Femur (tissue), 1 donor: ENCODE data around the gene ZNF398.
A peak's percentile ranks its signal among the peaks of the same experiment; 100 is the strongest.

Experiments
- DNase-seq: peaks from one replicate; pipeline ENCODE4 v3.0.0-alpha.2; 2017

The ZNF398 gene

DNA sequence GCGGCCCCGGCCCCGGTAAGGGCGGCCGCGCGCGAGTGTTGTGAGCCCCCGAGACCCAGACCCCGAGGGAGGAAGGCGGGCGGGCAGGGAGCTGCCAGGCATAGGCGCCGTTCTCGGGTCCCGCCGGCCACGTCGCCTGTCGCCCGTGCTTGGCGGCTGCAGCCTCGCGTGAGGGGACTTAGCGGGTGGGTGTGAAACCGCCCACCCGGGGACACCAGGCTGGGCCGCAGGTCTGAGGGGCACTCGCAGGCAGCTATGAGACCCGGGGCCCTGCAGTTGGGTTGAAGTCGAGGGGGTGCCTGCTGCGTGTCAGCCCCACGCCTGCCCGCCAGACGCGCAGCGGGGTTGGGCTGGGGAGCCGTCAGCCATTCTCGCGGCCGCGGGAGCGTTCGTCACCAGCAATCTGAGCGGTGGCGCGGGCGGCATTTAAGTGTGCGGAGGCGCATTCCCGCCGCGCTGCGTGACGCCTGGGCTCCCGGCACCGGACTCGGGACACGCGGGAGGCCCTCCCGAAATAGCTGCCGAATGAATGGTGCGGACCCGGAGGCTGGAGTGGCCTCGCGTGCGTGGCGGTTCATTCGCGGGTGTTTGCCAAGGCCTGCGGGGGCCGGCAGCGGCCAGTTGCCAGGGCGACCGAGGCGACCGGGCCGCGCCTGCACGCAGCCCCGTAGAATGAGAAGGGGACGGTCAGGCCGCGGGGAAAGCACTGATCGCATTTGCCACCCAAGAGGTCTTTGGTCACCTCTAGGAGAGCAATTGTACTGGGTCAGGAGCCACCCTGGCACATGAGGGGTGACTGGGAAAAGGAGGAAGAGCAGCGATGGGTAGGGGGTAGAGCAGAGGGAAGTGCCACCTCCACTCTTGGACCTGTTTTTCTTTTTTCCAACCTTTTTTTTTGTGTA is 750 bp downstream of the ZNF398 start:
- peak; percentile 68 for DNase-seq

DNA sequence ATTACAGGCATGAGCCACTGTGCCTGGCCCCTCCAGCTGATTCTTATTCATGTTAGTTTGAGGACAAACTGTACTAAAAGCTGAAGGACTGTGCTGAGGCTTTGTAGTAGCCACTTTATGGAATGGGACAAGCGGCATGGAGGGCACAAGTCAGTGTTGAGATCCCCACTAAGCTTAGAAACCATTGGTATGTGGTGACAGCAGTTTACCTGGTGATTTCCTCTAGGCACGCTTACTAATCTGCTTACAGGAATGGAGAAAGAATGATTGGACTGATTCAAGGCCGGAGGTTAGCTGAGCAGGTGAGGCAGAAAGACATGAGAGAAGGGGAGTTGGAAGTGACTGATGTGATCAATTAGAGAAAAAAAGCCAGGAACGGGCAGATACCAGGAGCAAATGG is 3.7 kb downstream of the ZNF398 start:
- DNase-seq, result no peak

- DNase-seq, result no peak
Observed at GRCh38 chr7:149153346-149153745, 6.1 kb downstream of the ZNF398 start.

DNA sequence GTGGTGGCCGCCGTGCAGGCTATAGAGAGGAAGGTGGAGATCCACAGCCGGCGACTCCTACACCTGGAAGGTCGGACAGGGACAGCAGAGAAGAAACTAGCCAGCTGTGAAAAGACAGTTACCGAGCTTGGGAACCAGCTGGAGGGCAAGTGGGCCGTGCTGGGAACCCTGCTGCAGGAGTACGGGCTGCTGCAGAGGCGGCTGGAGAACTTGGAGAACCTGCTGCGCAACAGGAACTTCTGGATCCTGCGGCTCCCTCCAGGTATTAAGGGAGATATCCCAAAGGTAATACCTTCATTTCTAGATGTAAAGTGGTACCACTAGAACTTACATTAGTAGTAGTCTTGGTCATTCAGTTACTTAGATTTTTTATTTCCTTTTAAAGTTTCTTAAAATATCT is 6.8 kb downstream of the ZNF398 start:
- DNase-seq, result no peak

DNA sequence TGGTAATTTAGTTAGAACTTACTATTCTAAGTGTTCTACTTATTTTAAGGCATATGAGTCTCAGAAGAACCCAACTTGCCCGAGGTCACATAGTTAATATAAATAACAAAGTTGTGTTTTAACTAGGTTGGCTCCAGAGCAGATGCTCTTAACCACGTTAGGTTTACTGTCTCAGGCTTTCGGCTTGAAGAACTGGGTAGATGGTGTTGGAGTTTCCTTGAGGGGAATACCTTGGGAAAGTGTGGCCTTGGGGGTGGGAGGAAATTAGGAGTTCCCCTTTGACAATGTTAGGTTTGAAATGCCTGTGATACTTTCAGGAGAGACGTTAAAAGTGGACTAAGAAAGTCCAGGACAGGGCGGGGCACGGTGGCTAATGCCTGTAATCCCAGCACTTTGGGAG is 9.6 kb downstream of the ZNF398 start:
- no peak for DNase-seq

DNA sequence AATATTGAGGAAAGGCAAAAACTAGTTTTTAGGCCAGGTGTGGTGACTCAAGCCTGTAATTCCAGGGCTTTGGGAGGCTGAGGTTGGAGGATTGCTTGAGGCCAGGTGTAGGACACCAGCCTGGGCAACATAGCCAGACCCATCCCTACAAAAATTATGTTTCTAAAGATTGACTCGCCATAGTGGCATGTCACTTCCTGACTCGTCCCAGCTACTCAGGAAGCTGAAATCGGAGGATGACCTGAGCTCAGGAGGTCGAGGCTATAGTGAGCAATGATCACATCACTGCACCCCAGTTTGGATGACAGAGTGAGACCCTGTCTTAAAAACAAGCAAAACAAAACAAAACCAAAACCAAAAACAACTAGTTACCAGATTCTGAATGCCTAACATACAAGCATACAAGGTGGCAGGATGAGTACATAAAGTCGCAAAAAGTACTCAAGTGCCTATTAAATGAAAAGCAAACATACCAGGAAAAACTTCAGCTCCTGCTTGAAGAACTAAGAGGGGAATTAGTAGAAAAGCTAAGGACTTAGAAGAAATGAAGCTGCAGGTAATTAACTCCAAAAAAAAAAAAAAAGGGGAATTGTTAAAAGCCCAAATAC is 14.1 kb downstream of the ZNF398 start:
- no peak for DNase-seq

DNA sequence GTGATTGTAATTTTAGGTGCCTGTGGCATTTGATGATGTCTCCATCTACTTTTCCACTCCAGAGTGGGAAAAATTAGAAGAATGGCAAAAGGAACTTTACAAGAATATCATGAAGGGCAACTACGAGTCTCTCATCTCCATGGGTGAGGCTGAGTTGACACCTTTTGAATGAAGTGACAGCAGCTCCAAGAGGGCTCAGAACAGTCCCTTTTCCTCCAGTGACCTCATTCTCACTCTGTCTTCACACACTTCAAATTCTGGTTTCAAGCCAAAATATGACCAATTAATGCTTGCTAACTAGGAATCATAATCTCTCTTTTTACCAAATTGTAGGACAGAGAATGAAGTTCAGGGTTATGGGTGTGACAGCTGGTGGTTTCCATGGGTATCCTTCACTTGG is 18.9 kb downstream of the ZNF398 start:
- DNase-seq, result no peak

- no peak for DNase-seq
Observed at GRCh38 chr7:149166630-149167352, 19.5 kb downstream of the ZNF398 start.

DNA sequence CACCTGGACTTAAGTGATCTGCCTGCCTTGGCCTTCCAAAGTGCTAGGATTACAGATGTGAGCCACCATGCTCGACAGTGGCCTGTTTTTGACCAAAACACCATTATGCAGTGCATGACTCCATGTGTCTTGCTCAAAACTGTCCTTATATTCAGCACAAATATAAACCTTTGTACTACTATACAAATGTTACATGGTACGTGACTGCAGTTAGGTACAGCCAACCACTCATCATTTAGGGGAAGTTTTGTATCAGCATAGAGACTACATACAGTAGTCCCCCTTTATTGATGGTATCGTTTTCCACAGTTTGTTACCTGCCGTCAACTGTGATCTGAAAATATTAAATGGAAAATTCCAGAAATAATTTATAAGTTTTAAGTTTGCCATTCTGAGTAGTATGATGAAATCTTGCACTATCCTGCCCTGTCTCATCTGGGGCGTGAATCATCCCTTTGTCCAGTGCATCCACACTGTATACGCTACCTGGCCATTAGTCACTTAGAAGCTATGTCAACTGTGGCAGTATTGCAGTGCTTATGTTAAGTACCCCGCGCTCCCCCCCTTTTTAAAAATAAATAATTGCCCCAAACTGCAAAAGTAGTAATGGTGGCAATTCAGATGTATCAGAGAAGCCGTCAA is 24.8 kb downstream of the ZNF398 start:
- no peak for DNase-seq

DNA sequence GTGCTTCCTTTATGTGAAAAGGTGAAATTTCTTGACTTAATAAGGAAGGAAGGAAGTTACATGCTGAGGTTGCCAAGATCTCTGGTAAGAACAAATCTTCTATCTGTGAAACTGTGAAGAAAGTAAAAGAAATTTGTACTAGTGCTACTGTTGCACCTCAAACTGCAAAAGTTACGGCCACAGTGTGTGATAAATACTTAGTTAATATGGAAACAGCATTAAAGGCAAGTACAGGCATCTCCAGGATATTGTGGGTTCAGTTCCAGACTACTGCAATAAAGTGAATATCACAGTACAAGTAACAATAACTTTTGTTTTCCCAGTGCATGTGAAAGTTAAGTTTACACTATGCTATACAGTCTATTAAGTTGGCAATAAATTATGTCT is 25.3 kb downstream of the ZNF398 start:
- no peak for DNase-seq

- no peak for DNase-seq
Observed at GRCh38 chr7:149175150-149175549, 27.9 kb downstream of the ZNF398 start.

DNA sequence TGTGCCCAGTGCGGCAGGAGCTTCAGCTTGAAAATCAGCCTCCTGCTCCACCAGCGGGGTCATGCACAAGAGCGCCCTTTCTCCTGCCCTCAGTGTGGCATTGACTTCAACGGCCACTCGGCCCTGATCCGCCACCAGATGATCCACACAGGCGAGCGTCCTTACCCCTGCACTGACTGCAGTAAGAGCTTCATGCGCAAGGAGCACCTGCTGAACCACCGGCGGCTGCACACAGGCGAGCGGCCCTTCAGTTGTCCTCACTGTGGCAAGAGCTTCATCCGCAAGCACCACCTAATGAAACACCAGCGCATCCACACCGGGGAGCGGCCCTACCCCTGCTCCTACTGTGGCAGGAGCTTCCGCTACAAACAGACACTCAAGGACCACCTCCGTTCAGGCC is 32.0 kb downstream of the ZNF398 start:
- no peak for DNase-seq

DNA sequence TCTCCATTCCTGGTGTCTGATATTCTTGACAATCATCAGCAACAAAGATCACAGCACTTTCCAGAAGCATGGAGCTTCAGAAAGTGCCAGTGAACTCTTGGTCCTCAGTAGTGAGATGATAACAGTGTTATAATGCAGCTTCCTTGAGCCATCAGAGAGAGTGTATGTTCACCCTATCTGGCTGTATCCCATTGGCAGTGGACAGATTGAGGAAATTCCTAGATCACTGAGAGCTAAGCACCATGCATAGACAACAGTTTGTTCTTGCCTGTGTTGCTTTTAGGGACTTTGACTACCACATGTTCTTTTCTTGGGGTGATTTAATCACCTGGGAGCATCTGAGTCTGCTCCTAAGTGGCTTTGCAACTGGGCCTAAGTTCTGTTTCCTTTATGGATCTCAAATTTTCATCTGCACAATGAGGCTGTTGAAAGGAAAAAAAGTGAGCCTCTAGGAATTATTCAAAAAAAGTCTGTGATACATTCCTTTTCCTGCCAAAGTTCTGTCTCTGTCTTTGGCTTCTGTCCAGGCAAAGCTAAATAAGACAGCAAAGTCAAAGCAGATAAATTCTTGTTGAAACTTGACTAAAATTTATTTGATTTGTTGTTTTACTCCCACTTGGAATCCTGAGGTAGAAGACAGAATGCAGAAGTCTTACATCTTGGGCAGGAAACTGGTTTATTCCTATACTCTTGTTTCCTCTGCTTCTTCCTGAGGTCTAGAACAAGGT is 33.6 kb downstream of the ZNF398 start:
- no peak for DNase-seq

DNA sequence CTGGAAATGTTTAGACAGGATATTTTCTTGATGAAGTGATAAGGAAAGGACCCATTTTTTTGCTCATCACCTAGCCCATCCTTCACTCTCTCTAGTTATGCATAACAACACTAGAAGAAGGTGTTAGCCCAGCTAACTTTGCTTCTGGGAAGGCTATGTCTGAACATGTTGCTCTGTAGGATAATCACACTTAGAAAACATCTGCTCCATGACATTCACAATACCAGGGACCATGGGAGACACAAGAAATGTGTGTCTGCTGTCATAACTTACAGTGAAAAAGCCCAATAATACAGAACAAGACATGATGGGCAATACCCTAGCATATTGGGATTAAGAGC is 34.2 kb downstream of the ZNF398 start:
- no peak for DNase-seq

DNA sequence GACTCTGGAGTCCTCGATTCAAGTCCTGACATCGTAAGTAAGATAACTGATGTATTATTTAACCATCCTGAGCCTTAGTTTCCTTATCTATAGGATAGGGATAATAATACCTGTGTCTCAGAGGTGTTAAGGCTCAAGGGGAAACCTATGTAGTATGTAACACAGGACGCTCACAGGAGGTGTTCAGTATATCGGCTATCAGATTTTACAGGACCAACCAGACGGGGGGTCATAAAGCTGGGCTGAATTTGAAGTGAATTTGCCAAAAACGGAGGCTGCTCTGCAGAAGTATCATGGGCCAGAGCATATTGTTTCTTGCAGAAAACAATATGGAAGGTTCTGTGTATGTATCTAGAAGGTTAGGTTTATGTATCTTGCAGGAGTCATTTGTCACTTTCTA is 37.0 kb downstream of the ZNF398 start:
- DNase-seq, result no peak

DNA sequence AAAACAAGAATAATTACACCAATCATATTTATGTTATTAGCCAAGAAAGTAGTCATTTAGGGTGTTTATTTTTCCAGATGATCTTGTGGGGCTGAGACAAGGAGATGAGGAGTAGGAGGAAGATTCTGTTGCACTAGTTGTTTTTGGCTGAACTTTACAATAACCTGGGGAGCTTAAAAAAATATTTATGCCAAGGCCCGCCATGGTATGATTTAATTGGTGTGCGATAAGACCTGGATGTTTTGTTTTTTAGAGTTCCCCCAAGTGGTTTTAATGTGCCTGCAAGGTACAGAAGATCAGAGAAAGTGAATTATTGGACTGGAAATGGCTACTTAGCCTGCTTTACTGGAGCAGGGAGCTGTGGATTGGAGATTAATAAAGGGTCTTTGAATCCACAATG is 41.0 kb downstream of the ZNF398 start:
- no peak for DNase-seq

- DNase-seq, result no peak
Observed at GRCh38 chr7:149188637-149189259, 41.5 kb downstream of the ZNF398 start.

DNA sequence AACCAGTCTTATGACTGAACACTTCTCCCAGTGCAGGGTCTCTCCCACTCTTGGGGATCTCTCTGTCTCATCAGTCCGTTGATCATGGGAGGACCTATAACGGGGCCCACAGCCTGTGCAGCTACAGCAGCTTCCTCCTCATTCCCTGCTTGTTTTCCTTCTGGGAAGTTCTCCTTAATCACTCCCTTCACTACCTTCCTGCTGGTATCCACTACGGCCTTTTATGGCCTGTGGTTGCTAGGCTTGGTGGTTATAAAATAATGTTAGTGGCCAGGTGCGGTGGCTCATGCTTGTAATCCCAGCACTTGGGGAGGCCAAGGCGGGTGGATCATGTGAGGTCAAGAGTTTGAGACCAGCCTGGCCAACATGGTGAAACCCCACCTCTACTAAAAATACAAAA is 44.6 kb downstream of the ZNF398 start:
- no peak for DNase-seq

GRCh38 chr7:149194799-149195179 is 47.5 kb downstream of the ZNF398 start:
- no peak for DNase-seq

- DNase-seq, result peak; percentile 93
Observed at GRCh38 chr7:149195180-149196150, 48.2 kb downstream of the ZNF398 start, which contains the start of gene ZNF282. ZNF282 (plus strand) TSS chr7:149195546; CDS start chr7:149195590, 44 bp downstream.

- DNase-seq, result no peak
Observed at GRCh38 chr7:149196151-149196704, 49.0 kb downstream of the ZNF398 start.
